ENCODE measurements around the gene FAIM2.

FAIM2 gene

DNA sequence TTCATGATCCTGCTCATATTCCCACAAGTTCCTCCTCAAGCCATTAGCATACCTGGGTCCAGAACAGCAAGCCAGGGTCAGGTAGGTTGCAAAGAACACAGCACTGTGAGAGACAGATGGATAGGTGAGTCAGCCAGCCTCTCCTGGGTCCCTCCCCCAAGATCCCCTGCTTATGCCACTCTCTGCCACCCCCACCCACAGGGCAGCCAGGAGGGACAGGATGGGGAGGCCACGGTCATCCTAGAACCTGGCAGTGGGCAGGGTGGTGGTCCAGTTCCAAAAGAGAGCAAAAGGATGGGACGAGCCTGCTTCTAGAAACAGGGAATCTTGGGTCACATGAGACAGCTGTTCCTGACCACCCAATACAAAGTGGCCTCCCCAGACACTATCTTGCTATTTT is 12.7 kb downstream of the FAIM2 start:
- Histone ChIP-seq H3K4me3 (no peak overlapping the region), H3K27me3 (no peaks in the 10 kb centered on the region), H3K9me3 (replicated peaks in 1 of 11) (no peaks in the 10 kb centered on the region), H3K27ac (no peak overlapping the region), H4K20me1 (no peaks in the 10 kb centered on the region), H3K4me2 (no peak overlapping the region), H3K4me1 (peaks cover 10 to 22% (median 20%) of the 10 kb centered on the region in 10 experiments; a peak in 19 of 20 replicates), H3K36me3 (no peaks in the 10 kb centered on the region), H3K9ac (no peak overlapping the region)
- no peak for TF ChIP-seq Cebpa-rat (IDR thresholded peaks at IDR 0.05)

DNA sequence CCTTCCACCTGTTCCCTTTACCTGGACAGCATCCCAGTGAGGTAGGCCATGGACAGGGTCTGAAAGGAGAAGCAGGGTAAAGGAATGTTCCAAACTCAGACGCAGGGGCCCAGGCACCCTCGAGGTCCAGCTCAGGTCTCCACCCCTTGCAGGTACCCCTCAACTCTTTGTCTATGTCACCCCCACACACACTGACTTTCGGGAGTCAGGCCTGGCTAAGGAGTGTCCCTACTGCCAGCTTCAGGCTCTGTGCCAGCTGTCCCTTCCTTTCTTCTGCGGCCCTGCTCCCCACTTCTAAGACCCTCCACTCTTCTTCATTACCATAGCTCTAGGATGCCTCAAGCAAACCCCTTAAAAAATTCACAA is 13.6 kb downstream of the FAIM2 start:
- Histone ChIP-seq H3K27ac (no peak overlapping the region), H3K27me3 (no peaks in the 10 kb centered on the region), H3K4me2 (no peak overlapping the region), H3K4me1 (peaks cover 9 to 14% (median 12%) of the 10 kb centered on the region in 10 experiments; a peak in 16 of 20 replicates), H3K36me3 (no peaks in the 10 kb centered on the region), H3K9ac (no peak overlapping the region), H4K20me1 (no peaks in the 10 kb centered on the region), H3K4me3 (no peak overlapping the region), H3K9me3 (replicated peaks in 1 of 11) (no peaks in the 10 kb centered on the region)
- TF ChIP-seq Cebpa-rat (IDR thresholded peaks at IDR 0.05) = no peak

DNA sequence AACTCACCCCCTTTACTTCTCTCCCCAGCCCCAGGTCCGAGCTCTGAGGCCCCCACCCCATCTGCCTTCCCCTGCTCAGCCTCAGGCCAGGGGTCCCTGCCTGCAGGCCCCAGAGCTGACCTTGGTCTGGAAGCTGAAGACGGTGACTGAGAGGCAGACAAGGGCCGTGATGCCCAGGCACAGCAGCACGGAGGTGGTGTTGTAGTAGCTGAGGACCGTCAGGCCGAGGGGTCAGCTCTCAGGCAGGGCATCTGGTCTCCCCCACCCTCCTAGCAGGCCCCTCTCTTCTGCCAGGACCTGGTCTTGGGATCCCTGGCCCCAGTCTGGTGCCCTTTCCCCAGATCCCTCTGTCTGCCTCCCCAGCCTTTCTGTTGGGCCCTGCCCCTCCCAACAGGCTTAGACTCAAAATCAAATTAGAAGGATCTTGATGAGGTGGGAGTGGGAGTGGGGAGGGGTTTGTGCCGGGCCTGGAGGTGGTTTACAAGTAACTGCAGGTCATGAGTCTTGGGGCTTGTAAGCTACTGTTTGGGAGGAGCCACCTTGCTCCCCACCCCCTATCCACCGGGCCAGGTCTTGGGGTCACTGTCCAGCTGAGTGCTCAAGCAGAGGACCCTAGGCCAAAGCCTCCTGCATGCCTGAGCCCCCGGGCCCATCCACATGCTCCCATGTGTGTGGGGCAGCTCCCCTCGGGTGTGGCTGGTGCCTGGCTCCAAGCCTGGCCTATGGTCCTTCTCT is 14.2 kb downstream of the FAIM2 start:
- Histone ChIP-seq H3K9ac (no peak overlapping the region), H3K9me3 (replicated peaks in 1 of 11) (no peaks in the 10 kb centered on the region), H4K20me1 (no peaks in the 10 kb centered on the region), H3K4me2 (no peak overlapping the region), H3K27me3 (no peaks in the 10 kb centered on the region), H3K4me1 (peaks cover 6 to 10% (median 7%) of the 10 kb centered on the region in 10 experiments; a peak in 15 of 20 replicates), H3K36me3 (no peaks in the 10 kb centered on the region), H3K27ac (no peak overlapping the region), H3K4me3 (no peak overlapping the region)
- TF ChIP-seq Cebpa-rat (IDR thresholded peaks at IDR 0.05) = no peak

DNA sequence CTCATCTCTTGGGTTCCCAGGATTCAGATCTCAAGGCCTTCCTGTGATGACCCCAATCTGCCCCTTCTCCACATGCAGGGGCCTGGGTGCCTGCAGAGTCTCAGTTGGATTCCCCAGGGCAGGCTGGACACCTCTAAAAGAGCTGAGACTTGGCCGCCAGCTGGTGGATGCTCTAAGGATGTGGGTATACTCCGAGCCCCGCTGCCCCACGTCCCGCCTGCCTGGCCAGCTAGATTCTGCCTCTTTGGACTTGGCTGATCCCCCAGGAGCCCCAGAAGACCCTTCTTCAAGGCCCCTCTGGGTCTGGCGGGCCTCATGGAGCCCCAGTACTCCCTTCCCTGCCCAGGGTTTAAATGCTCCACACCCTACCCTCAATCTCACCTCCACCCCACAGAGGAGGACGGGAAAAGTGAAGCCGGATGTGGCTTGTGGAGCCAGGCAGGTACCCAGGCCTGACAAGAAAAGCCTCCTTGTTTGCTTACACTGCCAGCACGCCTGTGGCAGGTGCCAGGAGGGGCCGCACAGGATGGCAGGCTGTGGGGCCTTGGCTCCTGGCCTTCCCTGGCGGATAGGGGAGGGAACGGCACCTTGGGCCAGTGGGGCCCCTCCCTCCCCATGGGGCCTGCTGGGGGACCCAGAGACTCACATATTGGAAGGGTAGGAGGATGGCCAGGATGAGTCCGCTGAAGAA is 15.1 kb downstream of the FAIM2 start:
- H4K20me1 ChIP-seq = no peaks in the 10 kb centered on the region
- H3K27ac ChIP-seq = no peak overlapping the region
- no peak for TF ChIP-seq Cebpa-rat (IDR thresholded peaks at IDR 0.05)
- no peak overlapping the region for H3K9ac ChIP-seq
- H3K36me3 ChIP-seq = no peaks in the 10 kb centered on the region
- no peak overlapping the region for H3K4me3 ChIP-seq
- H3K9me3 ChIP-seq (replicated peaks in 1 of 11) = no peaks in the 10 kb centered on the region
- no peak overlapping the region for H3K4me2 ChIP-seq
- no peaks in the 10 kb centered on the region for H3K27me3 ChIP-seq
- peaks cover 0 to 4% (median 0%) of the 10 kb centered on the region in 10 experiments; a peak in 1 of 20 replicates for H3K4me1 ChIP-seq

DNA sequence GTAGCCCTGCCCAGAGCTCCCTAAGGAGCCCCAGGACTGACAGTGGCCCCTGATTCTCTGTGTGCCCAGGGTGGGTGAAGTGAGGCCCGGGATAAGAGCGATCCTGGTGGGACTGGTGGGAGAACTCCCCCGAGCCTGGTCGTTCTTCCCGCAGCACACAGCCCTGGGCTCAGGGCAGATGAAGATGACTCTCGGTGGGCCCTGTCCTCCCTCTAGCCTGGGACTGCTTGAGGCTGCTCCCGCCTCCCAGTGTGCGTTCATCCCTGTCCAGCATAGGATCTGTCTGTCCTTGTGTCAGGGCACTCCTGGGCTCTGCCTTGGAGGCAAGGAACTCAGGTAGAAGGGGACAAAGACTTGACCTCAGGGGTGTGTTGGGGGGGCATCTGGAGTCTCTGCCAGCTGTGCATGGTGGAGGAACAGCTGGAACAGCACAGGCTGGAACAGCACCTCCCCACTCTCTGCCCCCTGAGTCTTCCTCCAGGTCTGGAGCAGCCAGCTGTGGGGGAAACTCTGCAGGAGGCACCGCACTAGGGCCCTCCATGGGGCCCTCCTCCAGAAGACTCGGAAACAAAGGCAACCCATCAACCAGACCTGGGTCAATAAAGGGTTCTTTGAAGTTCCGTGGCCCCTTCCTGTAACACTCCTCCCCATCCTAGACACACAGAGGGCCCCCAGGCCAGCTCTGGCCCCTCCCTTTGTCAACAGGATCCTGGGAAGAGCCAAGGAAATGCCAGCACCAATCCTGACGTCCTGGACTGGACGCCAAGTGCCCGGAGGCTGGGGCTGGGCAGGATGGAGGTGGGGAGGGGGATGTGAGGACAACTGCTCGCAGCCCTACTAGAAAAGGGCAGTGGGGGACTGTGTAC is 15.9 kb downstream of the FAIM2 start:
- Histone ChIP-seq H3K27me3 (no peaks in the 10 kb centered on the region), H3K4me1 (peaks cover 0 to 4% (median 0%) of the 10 kb centered on the region in 10 experiments; a peak in 1 of 20 replicates), H3K4me2 (no peak overlapping the region), H3K36me3 (no peaks in the 10 kb centered on the region), H3K9me3 (replicated peaks in 1 of 11) (no peaks in the 10 kb centered on the region), H4K20me1 (no peaks in the 10 kb centered on the region), H3K9ac (no peak overlapping the region), H3K4me3 (no peak overlapping the region), H3K27ac (no peak overlapping the region)
- no peak for TF ChIP-seq Cebpa-rat (IDR thresholded peaks at IDR 0.05)

DNA sequence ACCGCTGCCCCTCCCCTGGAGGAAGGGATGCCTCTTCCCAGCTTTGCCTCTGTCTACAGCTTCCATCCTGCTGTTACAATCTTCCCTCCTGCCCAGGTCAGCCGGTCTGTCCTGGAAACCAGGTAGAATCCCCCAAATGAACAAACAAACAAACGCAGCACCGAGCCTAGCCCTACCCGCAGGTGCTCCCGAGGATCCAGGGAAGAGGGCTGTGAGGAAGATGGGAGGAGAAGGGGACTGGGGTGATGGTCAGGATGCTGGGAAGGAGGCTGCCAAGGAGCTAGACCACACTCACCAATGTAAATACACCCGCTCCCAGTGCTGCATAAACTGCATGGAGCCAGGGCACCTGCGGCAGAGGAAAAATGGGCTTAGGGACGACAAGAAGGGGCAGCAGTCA is 16.6 kb downstream of the FAIM2 start:
- no peak overlapping the region for H3K27ac ChIP-seq
- no peaks in the 10 kb centered on the region for H4K20me1 ChIP-seq
- no peaks in the 10 kb centered on the region for H3K9me3 ChIP-seq (replicated peaks in 1 of 11)
- no peak for TF ChIP-seq Cebpa-rat (IDR thresholded peaks at IDR 0.05)
- no peaks in the 10 kb centered on the region for H3K27me3 ChIP-seq
- no peak overlapping the region for H3K9ac ChIP-seq
- H3K4me3 ChIP-seq = no peak overlapping the region
- H3K36me3 ChIP-seq = no peaks in the 10 kb centered on the region
- H3K4me2 ChIP-seq = no peak overlapping the region
- H3K4me1 ChIP-seq = peaks cover 0 to 4% (median 0%) of the 10 kb centered on the region in 10 experiments; a peak in 1 of 20 replicates

DNA sequence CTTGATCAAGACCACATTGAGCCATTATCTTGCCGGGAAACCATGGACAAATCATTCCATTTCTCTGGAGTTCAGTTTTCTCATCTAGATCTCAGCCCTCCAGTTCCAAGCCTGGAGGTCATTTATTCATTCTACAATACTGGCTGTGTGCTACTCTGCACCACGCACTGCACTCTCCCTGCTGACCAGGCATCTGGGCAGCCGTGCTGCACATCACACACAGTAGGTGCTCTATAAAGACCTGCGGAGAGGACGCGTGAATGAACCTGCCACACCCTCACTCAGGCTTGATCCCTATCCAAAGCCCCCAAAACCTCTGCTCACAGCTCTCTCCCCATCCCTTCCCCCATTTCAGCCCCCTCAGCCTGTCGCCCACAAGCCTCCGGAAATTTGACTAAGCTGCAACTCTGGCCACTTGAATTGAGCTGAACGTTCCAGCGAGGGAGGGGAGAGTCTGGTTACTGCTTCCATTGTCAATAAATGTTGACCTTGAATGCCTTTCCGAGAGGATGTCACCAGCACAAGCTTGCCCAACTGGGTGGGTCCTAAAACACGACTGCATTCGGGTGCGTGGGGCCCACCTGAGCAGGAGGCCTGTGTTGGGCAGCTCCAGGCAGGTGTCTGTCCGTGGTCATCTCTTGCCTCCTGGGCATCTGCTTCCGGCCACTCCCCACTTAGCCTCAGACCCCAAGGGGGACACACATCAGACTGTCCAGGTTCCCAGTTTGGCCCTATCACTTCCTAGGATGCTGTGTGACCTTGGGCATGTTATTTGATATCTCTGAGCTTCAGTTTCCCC is 17.8 kb downstream of the FAIM2 start:
- Histone ChIP-seq H3K27me3 (no peaks in the 10 kb centered on the region), H3K4me2 (no peak overlapping the region), H3K9ac (no peak overlapping the region)

DNA sequence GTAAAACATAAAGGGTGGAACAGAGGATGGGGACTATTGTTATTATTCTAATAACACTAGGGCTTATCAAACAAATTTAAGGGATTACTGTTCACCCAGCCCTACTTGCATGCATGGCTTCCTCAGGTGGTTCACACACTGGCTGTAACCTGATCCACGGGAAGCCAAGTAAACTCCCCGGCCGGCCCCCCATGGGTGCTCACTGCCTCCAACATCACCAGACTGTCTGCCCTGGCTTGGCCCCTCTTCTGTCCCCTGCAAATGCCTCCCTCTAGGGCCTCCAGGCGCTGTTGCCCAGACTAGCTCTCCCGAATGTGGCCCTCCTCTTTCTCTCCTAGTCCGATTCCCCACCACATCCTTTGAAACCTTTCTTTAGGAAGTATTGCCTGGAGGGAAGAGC is 18.6 kb downstream of the FAIM2 start:
- H3K9me3 ChIP-seq (replicated peaks in 1 of 11) = no peaks in the 10 kb centered on the region; a peak in 1 of 22 replicates
- TF ChIP-seq Cebpa-rat (IDR thresholded peaks at IDR 0.05) = no peak
- no peak overlapping the region for H3K4me3 ChIP-seq
- H3K4me2 ChIP-seq = no peak overlapping the region
- peaks cover 0 to 4% (median 0%) of the 10 kb centered on the region in 10 experiments; a peak in 1 of 20 replicates for H3K4me1 ChIP-seq
- no peaks in the 10 kb centered on the region for H4K20me1 ChIP-seq
- H3K27ac ChIP-seq = no peak overlapping the region
- no peaks in the 10 kb centered on the region for H3K36me3 ChIP-seq
- no peak overlapping the region for H3K9ac ChIP-seq
- H3K27me3 ChIP-seq = no peaks in the 10 kb centered on the region

More for the DNA sequence above, 17.8 kb downstream of the FAIM2 start:
- Histone ChIP-seq H3K4me1 (peaks cover 0 to 4% (median 0%) of the 10 kb centered on the region in 10 experiments; a peak in 1 of 20 replicates), H4K20me1 (no peaks in the 10 kb centered on the region), H3K36me3 (no peaks in the 10 kb centered on the region), H3K27ac (no peak overlapping the region), H3K4me3 (no peak overlapping the region), H3K9me3 (replicated peaks in 1 of 11) (no peaks in the 10 kb centered on the region)
- TF ChIP-seq Cebpa-rat (IDR thresholded peaks at IDR 0.05) = no peak

Measured in BLaER1 treated with 17β-estradiol and CSF1 and Interleukin-3, amounts not matched to agents 10 nM and 100 nM (cell line).